ENCODE results near the gene NPY.

The NPY gene

GRCh38 chr7:24318326-24318725 lies 34.3 kb downstream of the NPY start:
- no peak for DNase-seq

GRCh38 chr7:24319209-24319608 lies 35.2 kb downstream of the NPY start:
- no peak for DNase-seq

- no peak for DNase-seq
These were observed 40.0 kb downstream of the NPY start for GRCh38 chr7:24323961-24324480.

DNA sequence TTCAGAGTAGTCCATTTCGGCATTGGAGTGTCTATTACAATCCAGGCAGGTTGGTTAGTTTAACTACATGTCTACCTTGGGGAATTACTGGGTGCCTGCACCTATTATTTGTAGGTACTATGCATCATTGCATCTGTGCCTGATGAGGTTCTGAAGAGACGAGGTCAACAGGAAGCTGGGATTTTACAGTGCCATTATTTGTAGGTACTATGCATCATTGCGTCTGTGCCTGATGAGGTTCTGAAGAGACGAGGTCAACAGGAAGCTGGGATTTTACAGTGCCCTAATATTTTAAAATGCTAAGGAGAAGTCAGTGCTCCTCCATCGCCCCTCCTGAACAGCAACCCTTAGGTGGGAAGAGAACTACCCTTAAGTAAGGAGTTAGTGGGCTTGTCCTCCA lies 41.7 kb downstream of the NPY start:
- no peak for DNase-seq

DNA sequence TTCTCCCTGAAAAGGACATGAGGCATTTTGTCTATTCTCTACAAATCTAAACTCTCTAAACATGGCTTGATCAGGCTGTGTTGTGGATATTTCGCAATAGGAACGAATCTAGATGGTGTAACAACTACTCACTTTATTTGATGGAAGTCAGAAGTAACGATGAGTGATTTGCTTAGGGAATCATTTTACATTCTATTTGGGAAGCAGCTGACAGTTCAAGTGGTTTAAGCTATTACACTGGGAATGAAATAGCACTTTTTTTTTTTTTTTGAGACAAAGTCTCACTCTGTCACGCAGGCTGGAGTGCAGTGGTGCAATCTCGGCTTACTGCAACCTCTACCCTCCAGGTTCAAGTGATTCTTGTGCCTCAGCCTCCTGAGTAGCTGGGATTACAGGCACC lies 44.1 kb downstream of the NPY start:
- no peak for DNase-seq

GRCh38 chr7:24328894-24329293 lies 44.9 kb downstream of the NPY start:
- no peak for DNase-seq

DNA sequence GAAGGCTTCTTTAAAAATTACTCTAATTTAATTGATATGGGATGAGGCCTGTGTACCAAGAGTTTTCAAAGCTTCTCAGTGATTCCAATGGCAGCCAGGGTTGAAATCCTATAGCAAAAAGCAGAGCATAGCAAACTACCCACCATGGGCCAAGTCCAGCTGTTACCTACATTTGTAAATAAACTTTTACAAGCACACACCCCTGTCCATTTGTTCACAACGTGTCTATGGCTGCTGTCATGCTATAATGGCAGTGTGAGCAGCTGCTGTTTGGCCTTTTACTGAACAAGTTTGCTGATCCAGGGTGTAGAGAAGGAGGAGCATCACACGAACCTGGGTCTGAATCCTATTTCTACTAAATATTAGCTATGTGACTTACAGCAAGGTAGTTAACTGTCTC lies 50.0 kb downstream of the NPY start:
- DNase-seq = no peak

- no peak for DNase-seq
These were observed 50.6 kb downstream of the NPY start for GRCh38 chr7:24334627-24335026.

GRCh38 chr7:24336461-24336860 lies 52.5 kb downstream of the NPY start:
- DNase-seq = no peak

DNA sequence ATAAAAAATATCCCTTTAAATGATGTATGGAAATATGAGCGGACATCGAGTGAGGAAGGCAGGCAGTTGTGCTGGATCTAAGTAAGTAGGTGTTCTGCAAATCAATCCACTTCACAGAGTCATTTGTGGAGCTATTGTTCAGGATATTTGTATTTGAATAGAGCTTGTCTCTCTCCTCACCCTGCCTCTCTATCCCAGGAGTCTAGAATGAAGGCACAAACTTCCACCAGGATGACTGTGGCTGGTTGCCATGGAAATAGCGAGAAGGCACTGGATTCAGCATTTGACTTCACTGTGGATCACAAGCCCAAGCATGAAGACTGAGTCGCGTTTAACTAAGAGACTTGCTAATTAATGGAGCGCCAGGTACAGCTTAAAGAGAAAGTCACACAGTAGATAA lies 53.2 kb downstream of the NPY start:
- DNase-seq = no peak

DNA sequence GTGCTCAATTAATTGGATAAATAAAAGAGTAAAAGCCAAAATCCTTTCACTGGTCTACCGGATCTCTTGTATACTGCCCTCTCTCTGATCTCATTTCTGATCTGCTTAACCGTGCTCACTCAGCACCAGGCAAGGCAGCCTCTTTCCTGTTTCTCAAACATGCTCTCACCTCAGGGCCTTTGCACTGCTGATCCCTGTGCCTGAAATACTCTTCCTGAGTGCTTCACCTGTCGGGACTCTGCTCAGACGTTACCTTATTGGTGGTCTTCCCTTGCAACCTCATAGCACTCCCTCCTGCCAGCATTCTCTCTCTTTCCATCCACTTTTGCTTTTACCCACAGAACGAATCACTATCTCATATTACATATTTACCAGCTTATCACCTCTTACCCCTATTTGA lies 55.6 kb downstream of the NPY start:
- DNase-seq = no peak

GRCh38 chr7:24340727-24341126 lies 56.7 kb downstream of the NPY start:
- DNase-seq = no peak

All from activated CD4-positive, alpha-beta T cell treated with anti-CD3 and anti-CD28 coated beads, Interleukin-2, amount 50 U/mL, for 1 hour (primary cell).